H9 (cell line): ENCODE results near the gene RGS5. TPM values are rescaled to one million over a fixed set of nuclear protein-coding genes. Genes with fewer than 3 reads are reported as not detected.

Experiments used
- DNase-seq: peaks from one replicate; pipeline ENCODE4 v3.0.0-alpha.2; 2017
- H2AFZ ChIP-seq: one replicate; pipeline ENCODE4 v1.6.1; 2013; ENCODE audit warnings: mild to moderate bottlenecking, low read length, control low read depth, moderate library complexity
- H2AK5ac ChIP-seq: 2 replicates; pipeline ENCODE4 v1.6.1; 2013; ENCODE audit warnings: low read length, control low read depth, mixed read lengths; ENCODE audit not compliant: insufficient read length
- H2BK120ac ChIP-seq: one replicate; pipeline ENCODE4 v1.6.1; 2013; ENCODE audit warnings: low read depth, mild to moderate bottlenecking, low read length, control low read depth, inconsistent platforms; ENCODE audit not compliant: poor library complexity, severe bottlenecking
- H2BK12ac ChIP-seq: 2 replicates; pipeline ENCODE4 v1.6.1; 2013; ENCODE audit warnings: low read length, control low read depth, mixed read lengths, low read depth; ENCODE audit not compliant: insufficient read length
- H2BK15ac ChIP-seq: 2 replicates; pipeline ENCODE4 v1.6.1; 2013; ENCODE audit warnings: low read depth, low read length, control low read depth
- H2BK20ac ChIP-seq: one replicate; pipeline ENCODE4 v1.6.1; 2013; ENCODE audit warnings: low read depth, mild to moderate bottlenecking, low read length, control low read depth, inconsistent platforms; ENCODE audit not compliant: poor library complexity, severe bottlenecking
- H2BK5ac ChIP-seq: 2 replicates; pipeline ENCODE4 v1.6.1; 2013; ENCODE audit warnings: low read length, control low read depth, mixed read lengths; ENCODE audit not compliant: insufficient read length
- H3K14ac ChIP-seq: 2 replicates; pipeline ENCODE4 v1.6.1; 2013; ENCODE audit warnings: low read length, control low read depth; ENCODE audit not compliant: insufficient read depth
- H3K18ac ChIP-seq: 2 replicates; pipeline ENCODE4 v1.6.1; 2013; ENCODE audit warnings: low read depth, mild to moderate bottlenecking, mixed read lengths, low read length, control low read depth; ENCODE audit not compliant: insufficient read length
- H3K23ac ChIP-seq: 2 replicates; pipeline ENCODE4 v1.6.1; 2013; ENCODE audit warnings: low read length, control low read depth, mixed read lengths, low read depth; ENCODE audit not compliant: insufficient read length
- H3K23me2 ChIP-seq: 2 replicates; pipeline ENCODE4 v1.6.1; 2013; ENCODE audit warnings: low read depth, mild to moderate bottlenecking, mixed read lengths, low read length, control low read depth; ENCODE audit not compliant: insufficient read length, poor library complexity, severe bottlenecking
- H3K27ac ChIP-seq: 2 replicates; pipeline ENCODE4 v1.5.1; 2013; ENCODE audit warnings: low read length, control low read depth, mixed read lengths, low read depth; ENCODE audit not compliant: insufficient read length
- H3K27me3 ChIP-seq: 2 replicates; pipeline ENCODE4 v1.6.1; 2013; ENCODE audit warnings: low read length, control low read depth, inconsistent platforms; ENCODE audit not compliant: insufficient read depth
- H3K4ac ChIP-seq: 2 replicates; pipeline ENCODE4 v1.6.1; 2013; ENCODE audit warnings: low read depth, mild to moderate bottlenecking, control low read depth, inconsistent platforms, low read length, moderate library complexity
- H3K4me1 ChIP-seq: 2 replicates; pipeline ENCODE4 v1.6.1; 2013; ENCODE audit warnings: low read length, control low read depth, inconsistent platforms; ENCODE audit not compliant: insufficient read depth
- H3K4me2 ChIP-seq: 2 replicates; pipeline ENCODE4 v1.6.1; 2013; ENCODE audit warnings: low read length, control low read depth, mixed read lengths; ENCODE audit not compliant: insufficient read length, insufficient read depth
- H3K56ac ChIP-seq: 2 replicates; pipeline ENCODE4 v1.6.1; 2013; ENCODE audit warnings: low read depth, mild to moderate bottlenecking, mixed read lengths, low read length, control low read depth; ENCODE audit not compliant: insufficient read length
- H3K79me1 ChIP-seq: 2 replicates; pipeline ENCODE4 v1.6.1; 2013; ENCODE audit warnings: low read depth, mild to moderate bottlenecking, moderate library complexity, low read length, control low read depth, inconsistent platforms; ENCODE audit not compliant: insufficient read depth, poor library complexity, severe bottlenecking
- H3K79me2 ChIP-seq: 2 replicates; pipeline ENCODE4 v1.6.1; 2013; ENCODE audit warnings: low read length, control low read depth, inconsistent platforms; ENCODE audit not compliant: insufficient read depth
- H3K9ac ChIP-seq: 2 replicates; pipeline ENCODE4 v1.6.1; 2013; ENCODE audit warnings: low read length, control low read depth, mixed read lengths; ENCODE audit not compliant: insufficient read length; ENCODE audit errors: extremely low read depth
- H3K9me3 ChIP-seq: one replicate; pipeline ENCODE4 v1.6.1; 2013; ENCODE audit warnings: low read depth, low read length, inconsistent platforms; ENCODE audit not compliant: control insufficient read depth
- H3T11ph ChIP-seq: one replicate; pipeline ENCODE4 v1.6.1; 2013; ENCODE audit warnings: mild to moderate bottlenecking, low read length, control low read depth, inconsistent platforms
- H4K20me1 ChIP-seq: one replicate; pipeline ENCODE4 v1.6.1; 2013; ENCODE audit not compliant: control insufficient read depth, insufficient read length, insufficient read depth
- H4K5ac ChIP-seq: 2 replicates; pipeline ENCODE4 v1.6.1; 2013; ENCODE audit warnings: low read depth, mild to moderate bottlenecking, mixed read lengths, low read length, control low read depth; ENCODE audit not compliant: insufficient read length
- H4K8ac ChIP-seq: replicated peaks from 2 replicates; pipeline ENCODE4 v1.6.1; 2013; ENCODE audit warnings: low read length, control low read depth, mixed read lengths, low read depth; ENCODE audit not compliant: insufficient read length
- H4K91ac ChIP-seq: 2 replicates; pipeline ENCODE4 v1.6.1; 2013; ENCODE audit warnings: low read depth, mild to moderate bottlenecking, moderate library complexity, mixed read lengths, low read length, control low read depth; ENCODE audit not compliant: insufficient read length
- H3K27ac Mint-ChIP-seq, 3 experiments: 2 replicates in 2 of 3; 3 replicates in 1 of 3; pipeline ENCODE4 v1.8.0; 2020 to 2021; ENCODE audit warnings: mixed read lengths in 3 of 3, mild to moderate bottlenecking in 1 of 3, moderate library complexity in 1 of 3
- H3K27me3 Mint-ChIP-seq: 2 replicates; pipeline ENCODE4 v1.8.0; 2021; ENCODE audit warnings: low read depth, mild to moderate bottlenecking, moderate library complexity, mixed read lengths
- H3K36me3 Mint-ChIP-seq, 3 experiments: 2 replicates in 2 of 3; 3 replicates in 1 of 3; pipeline ENCODE4 v1.8.0; 2020 to 2021; ENCODE audit warnings: low read depth in 3 of 3, mixed read lengths in 3 of 3; ENCODE audit not compliant: insufficient read depth in 1 of 3
- H3K4me1 Mint-ChIP-seq, 2 experiments: 2 replicates each; pipeline ENCODE4 v1.8.0; 2020; ENCODE audit warnings: mixed read lengths in 2 of 2
- H3K4me3 Mint-ChIP-seq, 2 experiments: 2 replicates in 1 of 2; 3 replicates in 1 of 2; pipeline ENCODE4 v1.8.0; 2020 to 2021; ENCODE audit warnings: mild to moderate bottlenecking in 2 of 2, mixed read lengths in 2 of 2, moderate library complexity in 1 of 2
- H3K9me3 Mint-ChIP-seq, 2 experiments: 2 replicates in 1 of 2; 3 replicates in 1 of 2; pipeline ENCODE4 v1.8.0; 2020; ENCODE audit warnings: mild to moderate bottlenecking in 2 of 2, mixed read lengths in 2 of 2, moderate library complexity in 1 of 2
- whole genome bisulfite sequencing: extraction: QIAGEN DNeasy Blood & Tissue Kit; methylation state at CpG from one replicate; pipeline ENCODE4 v1.1.7; 2013; ENCODE audit warnings: missing lambda C conversion rate, low lambda C conversion rate, mixed read lengths; ENCODE audit not compliant: insufficient read length; ENCODE audit errors: extremely low coverage; 5-methylcytosine and 5-hydroxymethylcytosine counted together
- total RNA-seq: library from RNA; stranded (reverse); gene quantifications from 2 replicates; pipeline ENCODE4 v1.2.1, GENCODE V29; 2021
- TF ChIP-seq, protein P1 (sequence below): fragments of 200-600 bp; sonication (generic); conservative IDR thresholded peaks from 3 replicates; pipeline ENCODE4 v1.8.0; 2021; ENCODE audit warnings: antibody characterized with exemption, mild to moderate bottlenecking

The RGS5 gene
- total RNA-seq, 1 experiment from 2014 or later: 30.1 TPM

DNA sequence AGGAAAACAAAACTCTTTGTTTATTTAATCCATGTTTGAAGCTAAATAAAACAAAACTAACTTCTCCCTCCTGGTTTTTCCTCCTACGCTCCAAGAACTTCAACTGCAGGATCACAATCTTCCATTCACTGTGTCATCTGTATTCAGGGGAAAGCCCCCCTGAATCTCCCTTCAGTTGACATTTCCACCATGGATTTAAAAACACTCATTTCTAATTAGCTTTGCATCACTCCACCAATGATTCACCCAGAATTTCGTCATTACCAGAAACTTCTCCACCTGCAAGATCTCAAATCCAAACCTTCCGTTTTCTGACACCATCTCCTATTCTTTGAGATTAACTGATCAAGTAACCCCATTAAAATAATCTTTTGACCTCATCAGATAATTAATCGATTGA lies 10.9 kb upstream of the RGS5 start:
- Mint-ChIP-seq H3K27ac (no peak overlapping the region; a peak in 1 of 7 replicates), H3K4me3 (no peak overlapping the region), H3K36me3 (no peaks in the 10 kb centered on the region), H3K9me3 (no peaks in the 10 kb centered on the region), H3K4me1 (peaks cover 7 to 8% of the 10 kb centered on the region in 2 experiments), H3K27me3 (no peaks in the 10 kb centered on the region)
- H3K9me3 ChIP-seq: no peaks in the 10 kb centered on the region
- H3K27ac ChIP-seq: no peak overlapping the region
- H4K8ac ChIP-seq: no peak overlapping the region
- H3T11ph ChIP-seq: no peak overlapping the region
- DNase-seq: no peak
- H3K23me2 ChIP-seq: no peaks in the 10 kb centered on the region
- no peaks in the 10 kb centered on the region for H3K4me1 ChIP-seq
- H2BK20ac ChIP-seq: no peak overlapping the region
- no peak overlapping the region for H2BK12ac ChIP-seq
- H3K18ac ChIP-seq: no peak overlapping the region
- no peaks in the 10 kb centered on the region for H3K27me3 ChIP-seq
- no peak overlapping the region for H3K14ac ChIP-seq
- no peak overlapping the region for H2AFZ ChIP-seq
- WGBS: no CpG with 5 or more reads among the region's 4 CpGs
- H2AK5ac ChIP-seq: no peak overlapping the region
- TF ChIP-seq, protein P1, sequence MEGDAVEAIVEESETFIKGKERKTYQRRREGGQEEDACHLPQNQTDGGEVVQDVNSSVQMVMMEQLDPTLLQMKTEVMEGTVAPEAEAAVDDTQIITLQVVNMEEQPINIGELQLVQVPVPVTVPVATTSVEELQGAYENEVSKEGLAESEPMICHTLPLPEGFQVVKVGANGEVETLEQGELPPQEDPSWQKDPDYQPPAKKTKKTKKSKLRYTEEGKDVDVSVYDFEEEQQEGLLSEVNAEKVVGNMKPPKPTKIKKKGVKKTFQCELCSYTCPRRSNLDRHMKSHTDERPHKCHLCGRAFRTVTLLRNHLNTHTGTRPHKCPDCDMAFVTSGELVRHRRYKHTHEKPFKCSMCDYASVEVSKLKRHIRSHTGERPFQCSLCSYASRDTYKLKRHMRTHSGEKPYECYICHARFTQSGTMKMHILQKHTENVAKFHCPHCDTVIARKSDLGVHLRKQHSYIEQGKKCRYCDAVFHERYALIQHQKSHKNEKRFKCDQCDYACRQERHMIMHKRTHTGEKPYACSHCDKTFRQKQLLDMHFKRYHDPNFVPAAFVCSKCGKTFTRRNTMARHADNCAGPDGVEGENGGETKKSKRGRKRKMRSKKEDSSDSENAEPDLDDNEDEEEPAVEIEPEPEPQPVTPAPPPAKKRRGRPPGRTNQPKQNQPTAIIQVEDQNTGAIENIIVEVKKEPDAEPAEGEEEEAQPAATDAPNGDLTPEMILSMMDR: no peak
- H3K56ac ChIP-seq: no peak overlapping the region
- no peak overlapping the region for H2BK15ac ChIP-seq
- H3K4ac ChIP-seq: no peak overlapping the region
- no peaks in the 10 kb centered on the region for H4K20me1 ChIP-seq
- H2BK120ac ChIP-seq: no peak overlapping the region
- no peak overlapping the region for H2BK5ac ChIP-seq
- H3K9ac ChIP-seq: no peak overlapping the region
- no peaks in the 10 kb centered on the region for H3K79me1 ChIP-seq
- no peak overlapping the region for H4K5ac ChIP-seq
- H3K4me2 ChIP-seq: no peak overlapping the region
- H4K91ac ChIP-seq: no peak overlapping the region
- no peaks in the 10 kb centered on the region for H3K79me2 ChIP-seq
- no peak overlapping the region for H3K23ac ChIP-seq
